ENCODE data around the gene SLC22A2.

DNA sequence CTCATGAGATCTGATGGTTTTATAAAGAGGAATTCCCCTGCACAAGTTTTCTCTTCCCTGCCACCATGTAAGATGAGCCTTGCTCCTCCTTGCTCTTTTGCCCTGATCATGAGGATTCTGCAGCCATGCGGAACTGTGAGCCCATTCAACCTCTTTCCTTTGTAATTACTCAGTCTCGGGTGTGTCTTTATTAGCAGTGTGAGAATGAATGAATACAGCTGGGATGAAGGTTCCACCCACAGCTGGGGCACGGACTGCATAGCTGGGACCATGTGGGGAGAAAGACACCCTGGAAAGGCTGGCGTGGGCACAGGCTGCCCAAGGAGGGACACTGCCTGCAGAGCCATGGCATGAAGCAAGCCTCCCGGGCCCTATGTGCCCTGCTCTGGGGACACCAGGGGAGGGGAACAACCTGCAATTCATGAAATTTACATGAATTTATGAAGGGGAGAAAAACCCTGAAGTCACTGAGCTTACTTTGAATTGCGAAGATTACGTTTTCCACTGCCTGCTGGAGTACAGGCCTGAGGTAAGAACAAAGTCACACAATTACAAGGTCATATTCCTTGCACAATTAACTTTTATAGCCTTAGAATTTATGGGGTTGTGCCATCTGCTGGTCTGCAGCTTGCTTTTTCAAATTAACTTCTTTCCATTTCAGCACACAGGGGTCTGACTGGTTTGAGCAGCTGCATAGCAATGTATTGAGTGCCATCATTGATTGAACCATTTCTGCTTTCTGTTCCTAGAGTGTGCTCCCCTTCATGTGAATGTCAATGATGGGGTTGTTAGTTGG lies 90.8 kb downstream of the SLC22A2 start:
- TF ChIP-seq POLR2A (IDR thresholded peaks at IDR 0.05; ENCODE audit: low read depth, low read length) (no peak), POLR2AphosphoS5 (IDR thresholded peaks at IDR 0.05; ENCODE audit: low read depth, low read length) (no peak), TAF1 (IDR thresholded peaks at IDR 0.05; ENCODE audit: borderline replicate concordance, low read depth, low read length) (no peak)

Data from GM12892 (cell line).